Measurements from ENCODE around the gene PKNOX2.

The PKNOX2 gene

DNA sequence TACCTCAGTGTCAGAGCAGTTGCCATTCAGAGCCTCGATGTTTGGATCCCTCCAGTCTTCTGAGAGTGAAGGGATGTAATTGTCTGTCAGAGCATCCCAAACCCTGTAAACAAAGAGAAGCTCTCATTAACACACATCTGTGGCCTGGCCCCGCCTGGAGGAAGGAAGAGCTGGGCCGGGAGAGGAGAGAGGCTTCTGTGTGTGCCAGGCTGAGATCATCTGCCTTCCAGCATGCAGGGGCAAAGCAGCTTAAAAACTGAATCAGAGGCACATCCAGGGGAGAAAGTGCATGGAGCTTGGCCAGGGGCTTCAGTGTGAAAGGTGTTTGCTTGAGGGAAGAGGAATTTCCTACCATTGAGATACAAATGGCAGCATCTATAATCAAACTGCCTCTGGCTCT is 317.0 kb downstream of the PKNOX2 start:
- TF ChIP-seq TAF1 (IDR thresholded peaks at IDR 0.05; ENCODE audit: borderline replicate concordance, low read depth, low read length) = no peak
- TF ChIP-seq POLR2AphosphoS5 (IDR thresholded peaks at IDR 0.05; ENCODE audit: low read depth, low read length) = no peak
- no peak for TF ChIP-seq POLR2A (IDR thresholded peaks at IDR 0.05; ENCODE audit: low read depth, low read length)

More for the DNA sequence above, 317.0 kb downstream of the PKNOX2 start:
- FAIRE-seq (no peak), DNase-seq (ENCODE audit: insufficient read length) (no peak)

Measured in GM12892 (cell line).